Heart left ventricle (tissue), 16 donors: ENCODE measurements around the gene KLHL6. TPM values are rescaled to one million over a fixed set of nuclear protein-coding genes. Genes with fewer than 3 reads are reported as not detected.

ENCODE experiments used
- ATAC-seq, 4 donors: fragments of 200-7000 bp; cut with Tn5 transposase; one replicate each; pipeline ENCODE4 v1.9.1; 2020 to 2022; ENCODE audit warnings: moderate library complexity in 4 of 4, mild to moderate bottlenecking in 3 of 4, moderate number of reproducible peaks in 1 of 4
- DNase-seq, 5 donors: peaks; one replicate each; pipeline ENCODE4 v3.0.0-alpha.2; 2020
- H3K27ac ChIP-seq, 12 donors: fragments of 200-600 bp; sonication (generic) in 4 of 12; one replicate each; pipeline versions ENCODE4 v1.5.0 to v1.8.0; 2016 to 2022; ENCODE audit warnings: mild to moderate bottlenecking in 2 of 12
- H3K27me3 ChIP-seq, 9 donors: fragments of 200-600 bp; sonication (generic) in 2 of 9; one replicate each; pipeline versions ENCODE4 v1.5.1 to v1.8.0; 2016 to 2022; ENCODE audit warnings: mild to moderate bottlenecking in 3 of 9
- H3K36me3 ChIP-seq, 9 donors: fragments of 200-600 bp; sonication (generic) in 2 of 9; one replicate each; pipeline versions ENCODE4 v1.5.0 to v1.8.0; 2018 to 2022; ENCODE audit warnings: mild to moderate bottlenecking in 2 of 9
- H3K4me1 ChIP-seq, 12 donors: fragments of 200-600 bp; sonication (generic) in 4 of 12; one replicate each; pipeline versions ENCODE4 v1.5.0 to v1.8.0; 2016 to 2022; ENCODE audit warnings: mild to moderate bottlenecking in 3 of 12
- H3K4me3 ChIP-seq, 12 donors: fragments of 200-600 bp; sonication (generic) in 4 of 12; one replicate each; pipeline versions ENCODE4 v1.5.0 to v1.8.0; 2017 to 2022; ENCODE audit warnings: mild to moderate bottlenecking in 9 of 12, moderate library complexity in 4 of 12
- H3K9me3 ChIP-seq, 12 donors: fragments of 200-600 bp; sonication (generic) in 4 of 12; one replicate each; pipeline versions ENCODE4 v1.5.0 to v1.8.0; 2016 to 2022; ENCODE audit warnings: mild to moderate bottlenecking in 1 of 12
- POLR2A ChIP-seq, 2 donors: fragments of 450-650 bp; IDR thresholded peaks; one replicate each; pipeline ENCODE4 v1.6.1; 2017; ENCODE audit warnings: antibody characterized with exemption in 2 of 2, mild to moderate bottlenecking in 2 of 2, moderate library complexity in 2 of 2
- WGBS, 4 donors: extraction: QIAGEN DNeasy Blood & Tissue Kit in 2 of 4; methylation state at CpG; one replicate each; pipeline versions ENCODE4 v1.1.5 to v1.1.7; 2013 to 2018; 5-methylcytosine and 5-hydroxymethylcytosine counted together
- intact Hi-C, 10 donors: fragments of 100-400 bp; cut with DNase I; formaldehyde crosslinking; loops; one replicate each; pipeline versions ENCODE4 v1.11.1 to v1.14.2; 2022
- polyA plus RNA-seq, 2 donors: library from polyadenylated mRNA; stranded (reverse); fragments of 200-250 nt; gene quantifications; one replicate each; pipeline ENCODE4 v1.2.3, GENCODE V29; 2013
- total RNA-seq, 9 donors: library from RNA; depleted of rRNA in 2 of 9; stranded (reverse); fragments of >200 nt in 2 of 9; fragmentation: NEBNext Ultra II Directional in 3 of 9; extraction: Animal tissue kit (Norgen Biotek cat#: 25700) in 3 of 9; gene quantifications; one replicate each; pipeline versions ENCODE4 v1.1.0 to v1.2.4, GENCODE V29; 2016 to 2023
- TF ChIP-seq, protein P1 (sequence below), 12 donors: fragments of 200-600 bp; sonication (generic) in 4 of 12; IDR thresholded peaks; one replicate each; pipeline versions ENCODE4 v1.5.0 to v1.8.0; 2018 to 2022; ENCODE audit warnings: antibody characterized with exemption in 12 of 12, mild to moderate bottlenecking in 5 of 12
- donor health status: ischemic (EF 13 %, LVEDD 7.1; RV severe dilation, severe dysfunction).
- donor health status: healthy with polysubstance abuse.
- donor health status: DM: no; HTN: yes; CAD: no.
- donor health status: DM: no; HTN: no; CAD: no.
- donor health status: ischemic (EF 25% LVEDD 6.9; RV normal size, moderate dysfunction).
- donor health status: ischemic (EF 25% LVEDD 5.7; RV mildly dilated, moderate dysfunction).
- donor health status: healthy.
- donor health status: DM: yes; HTN: yes; CAD: no.
- donor health status: ischemic (EF 35%, LVEDD 5.7; RV mildly dilated, moderate dysfunction).
- donor health status: nonischemic (EF 11% LVEDD 7.7; RV severe dilation, severe dysfunction).
- donor health status: DM: yes; HTN: yes; CAD: no.
- donor health status: PGD.
- donor health status: ischemic (EF 29% LVEDD 5.4; RV normal size, mild dysfunction).
- donor health status: nonischemic (EF 23%, LVEDD 6.1; RV moderate dilation, normal function).

KLHL6 gene
- total and polyA plus RNA-seq, 11 donors: 0.46 to 8.1 (median 0.83) TPM

- Histone ChIP-seq H3K4me1 (peaks cover 0 to 19% (median 10%) of the 10 kb centered on the region in 12 donors), H3K4me3 (no peak overlapping the region), H3K9me3 (no peaks in the 10 kb centered on the region), H3K27ac (no peak overlapping the region), H3K36me3 (peaks cover 0 to 17% (median 0%) of the 10 kb centered on the region in 9 donors), H3K27me3 (no peaks in the 10 kb centered on the region)
- DNase-seq: no peak
- 91 to 98% (median 95%) methylated on average over 3 of the region's 3 CpGs for WGBS, 4 donors
- no peak for TF ChIP-seq POLR2A (IDR thresholded peaks at IDR 0.05)
- TF ChIP-seq, protein P1, sequence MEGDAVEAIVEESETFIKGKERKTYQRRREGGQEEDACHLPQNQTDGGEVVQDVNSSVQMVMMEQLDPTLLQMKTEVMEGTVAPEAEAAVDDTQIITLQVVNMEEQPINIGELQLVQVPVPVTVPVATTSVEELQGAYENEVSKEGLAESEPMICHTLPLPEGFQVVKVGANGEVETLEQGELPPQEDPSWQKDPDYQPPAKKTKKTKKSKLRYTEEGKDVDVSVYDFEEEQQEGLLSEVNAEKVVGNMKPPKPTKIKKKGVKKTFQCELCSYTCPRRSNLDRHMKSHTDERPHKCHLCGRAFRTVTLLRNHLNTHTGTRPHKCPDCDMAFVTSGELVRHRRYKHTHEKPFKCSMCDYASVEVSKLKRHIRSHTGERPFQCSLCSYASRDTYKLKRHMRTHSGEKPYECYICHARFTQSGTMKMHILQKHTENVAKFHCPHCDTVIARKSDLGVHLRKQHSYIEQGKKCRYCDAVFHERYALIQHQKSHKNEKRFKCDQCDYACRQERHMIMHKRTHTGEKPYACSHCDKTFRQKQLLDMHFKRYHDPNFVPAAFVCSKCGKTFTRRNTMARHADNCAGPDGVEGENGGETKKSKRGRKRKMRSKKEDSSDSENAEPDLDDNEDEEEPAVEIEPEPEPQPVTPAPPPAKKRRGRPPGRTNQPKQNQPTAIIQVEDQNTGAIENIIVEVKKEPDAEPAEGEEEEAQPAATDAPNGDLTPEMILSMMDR (IDR thresholded peaks at IDR 0.05): no peak
- intact Hi-C loops: loop anchor here in 1 of 10 donors (5.0 kb wide), 1 partner anchor 69 kb away; the partner anchor contains the start of gene KLHL6
- no peak for ATAC-seq
Measured at GRCh38 chr3:183488343-183488742, 67.2 kb downstream of the KLHL6 start.

DNA sequence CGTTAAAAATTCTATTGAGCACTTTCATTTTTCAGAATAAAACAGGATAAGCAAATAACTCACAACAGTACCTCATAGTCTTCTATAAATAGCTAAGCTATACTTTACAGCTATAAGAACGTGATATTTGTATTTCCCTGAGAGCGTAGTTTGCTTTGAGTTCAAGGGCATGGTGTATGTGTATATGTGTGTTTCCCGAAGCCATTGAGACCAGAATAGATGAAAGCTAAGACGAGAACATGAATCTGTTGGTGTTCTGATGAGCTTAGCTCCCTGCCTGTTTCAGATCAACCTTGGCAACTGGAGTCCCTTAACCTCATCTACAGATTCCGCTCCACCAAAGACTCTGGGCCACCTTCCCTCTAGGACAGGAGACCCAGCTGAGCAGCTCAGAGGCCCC lies 67.6 kb downstream of the KLHL6 start:
- intact Hi-C loops: loop anchor here in 1 of 10 donors (5.0 kb wide), 1 partner anchor 69 kb away; the partner anchor contains the start of gene KLHL6
- WGBS, 4 donors: 86 to 91% (median 88%) methylated on average over 6 of the region's 6 CpGs
- DNase-seq (no peak), ATAC-seq (no peak)
- Histone ChIP-seq H3K4me1 (peaks cover 0 to 22% (median 10%) of the 10 kb centered on the region in 12 donors), H3K36me3 (peaks cover 0 to 12% (median 0%) of the 10 kb centered on the region in 9 donors), H3K27ac (no peak overlapping the region), H3K9me3 (no peaks in the 10 kb centered on the region), H3K4me3 (no peak overlapping the region), H3K27me3 (no peaks in the 10 kb centered on the region)
- TF ChIP-seq POLR2A (IDR thresholded peaks at IDR 0.05): no peak
- TF ChIP-seq, protein P1 (IDR thresholded peaks at IDR 0.05): no peak

DNA sequence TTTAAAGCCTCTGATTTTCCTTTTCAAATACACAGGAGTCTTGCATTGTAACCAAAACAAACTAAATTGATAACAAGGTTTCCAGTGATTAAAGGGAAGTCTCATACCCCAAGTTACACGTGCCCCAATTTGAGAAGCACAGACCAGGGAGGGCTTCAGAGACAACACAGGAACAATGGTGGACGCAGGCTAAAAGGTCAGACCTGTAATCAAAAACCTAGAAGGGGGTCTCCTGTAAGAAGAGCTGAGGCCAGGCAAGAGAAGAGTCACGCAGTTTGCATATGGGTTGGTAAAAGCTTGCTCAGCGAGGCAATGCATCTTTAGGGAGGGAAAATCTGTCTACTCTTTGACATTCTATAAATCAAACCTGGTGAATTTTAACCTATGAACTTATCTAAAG lies 68.5 kb downstream of the KLHL6 start:
- Histone ChIP-seq H3K4me3 (no peak overlapping the region), H3K36me3 (peaks cover 0 to 5% (median 0%) of the 10 kb centered on the region in 9 donors), H3K4me1 (peaks cover 0 to 25% (median 10%) of the 10 kb centered on the region in 12 donors), H3K9me3 (no peaks in the 10 kb centered on the region), H3K27ac (no peak overlapping the region), H3K27me3 (no peaks in the 10 kb centered on the region)
- DNase-seq: no peak
- WGBS, 4 donors: 69 to 91% (median 85%) methylated on average over 3 to 4 of the region's 4 CpGs
- intact Hi-C loops: loop anchor here in 1 of 10 donors (5.0 kb wide), 1 partner anchor 70 kb away; the partner anchor contains the start of gene KLHL6
- ATAC-seq: no peak
- TF ChIP-seq, protein P1 (IDR thresholded peaks at IDR 0.05): no peak
- no peak for TF ChIP-seq POLR2A (IDR thresholded peaks at IDR 0.05)

DNA sequence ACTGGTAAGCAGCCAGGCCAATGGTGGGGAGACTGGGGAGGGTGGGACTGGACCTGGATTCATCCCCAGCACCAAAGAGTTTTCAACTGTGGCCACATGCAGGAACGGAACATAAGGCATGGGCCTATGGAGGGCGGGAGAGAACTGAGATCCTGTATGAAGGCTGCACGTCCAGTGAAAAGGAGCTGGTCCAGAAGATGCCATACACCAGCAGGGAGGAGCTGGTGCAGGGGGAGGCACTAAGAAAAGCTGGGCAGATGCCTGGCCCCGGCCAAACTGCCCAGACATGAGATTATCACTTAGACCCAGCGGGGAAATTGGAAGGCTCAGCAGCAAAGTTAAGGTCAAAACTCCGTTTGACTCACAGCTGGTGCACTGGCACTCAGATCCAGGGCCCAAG lies 69.0 kb downstream of the KLHL6 start:
- no peaks in the 10 kb centered on the region for H3K27me3 ChIP-seq
- no peak overlapping the region for H3K4me3 ChIP-seq
- DNase-seq (no peak), ATAC-seq (no peak)
- intact Hi-C loops: loop anchor here in 1 of 10 donors (5.0 kb wide), 1 partner anchor 71 kb away; the partner anchor contains the start of gene KLHL6
- no peaks in the 10 kb centered on the region for H3K36me3 ChIP-seq
- no peaks in the 10 kb centered on the region for H3K9me3 ChIP-seq
- WGBS, 4 donors: 87 to 94% (median 90%) methylated on average over 6 of the region's 6 CpGs
- no peak overlapping the region for H3K27ac ChIP-seq
- peaks cover 0 to 25% (median 10%) of the 10 kb centered on the region in 12 donors for H3K4me1 ChIP-seq
- TF ChIP-seq POLR2A (IDR thresholded peaks at IDR 0.05): no peak
- TF ChIP-seq, protein P1 (IDR thresholded peaks at IDR 0.05): no peak
